ENCODE results near the gene SPG7. TPM values are rescaled to one million over a fixed set of nuclear protein-coding genes. Genes with fewer than 3 reads are reported as not detected.

The SPG7 gene
- total RNA-seq, 1 donor = 78.1 TPM

DNA sequence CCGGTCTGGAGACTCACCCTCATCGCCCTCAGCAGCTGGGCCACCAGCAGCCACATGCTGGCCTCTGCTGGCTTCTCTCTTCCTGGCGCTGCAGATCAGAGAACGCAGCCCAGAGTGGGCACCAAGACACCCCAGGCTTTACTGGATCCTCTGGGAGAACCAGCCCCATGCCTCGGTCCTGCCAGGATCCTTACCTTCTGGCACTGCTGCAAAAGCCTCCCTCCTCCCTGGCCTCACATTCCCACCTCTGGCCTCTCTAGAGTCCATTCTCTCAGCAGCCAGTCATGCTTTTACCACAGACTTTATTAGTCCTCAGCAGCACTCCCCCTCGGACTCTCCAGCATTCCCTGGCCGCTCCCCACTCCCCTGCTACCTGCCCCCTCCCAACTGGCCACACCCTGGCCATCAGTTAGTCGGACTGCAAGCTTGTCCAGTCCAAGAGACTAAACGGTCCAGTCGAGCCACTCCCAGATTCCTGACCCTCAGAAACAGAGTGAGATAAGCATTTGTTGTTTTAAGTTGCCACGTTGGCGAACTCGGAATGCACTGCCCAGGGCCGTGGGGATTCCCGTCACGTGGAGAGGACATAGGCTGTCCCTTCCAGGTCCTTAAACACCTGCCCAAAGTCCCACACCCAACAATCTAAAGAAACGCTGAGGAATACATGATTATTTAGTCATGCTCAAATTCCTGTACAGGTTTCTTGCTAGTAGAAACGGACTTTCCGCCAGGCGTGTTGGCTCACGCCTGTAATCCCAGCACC lies 5.9 kb upstream of the SPG7 start:
- TF ChIP-seq, protein P1, sequence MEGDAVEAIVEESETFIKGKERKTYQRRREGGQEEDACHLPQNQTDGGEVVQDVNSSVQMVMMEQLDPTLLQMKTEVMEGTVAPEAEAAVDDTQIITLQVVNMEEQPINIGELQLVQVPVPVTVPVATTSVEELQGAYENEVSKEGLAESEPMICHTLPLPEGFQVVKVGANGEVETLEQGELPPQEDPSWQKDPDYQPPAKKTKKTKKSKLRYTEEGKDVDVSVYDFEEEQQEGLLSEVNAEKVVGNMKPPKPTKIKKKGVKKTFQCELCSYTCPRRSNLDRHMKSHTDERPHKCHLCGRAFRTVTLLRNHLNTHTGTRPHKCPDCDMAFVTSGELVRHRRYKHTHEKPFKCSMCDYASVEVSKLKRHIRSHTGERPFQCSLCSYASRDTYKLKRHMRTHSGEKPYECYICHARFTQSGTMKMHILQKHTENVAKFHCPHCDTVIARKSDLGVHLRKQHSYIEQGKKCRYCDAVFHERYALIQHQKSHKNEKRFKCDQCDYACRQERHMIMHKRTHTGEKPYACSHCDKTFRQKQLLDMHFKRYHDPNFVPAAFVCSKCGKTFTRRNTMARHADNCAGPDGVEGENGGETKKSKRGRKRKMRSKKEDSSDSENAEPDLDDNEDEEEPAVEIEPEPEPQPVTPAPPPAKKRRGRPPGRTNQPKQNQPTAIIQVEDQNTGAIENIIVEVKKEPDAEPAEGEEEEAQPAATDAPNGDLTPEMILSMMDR (IDR thresholded peaks at IDR 0.05; ENCODE audit: insufficient read depth, low read length) = no peak
- H3K4me3 ChIP-seq (ENCODE audit: low read depth, low read length) = no peak overlapping the region
- DNase-seq (ENCODE audit: low read depth) = peak; percentile 70

DNA sequence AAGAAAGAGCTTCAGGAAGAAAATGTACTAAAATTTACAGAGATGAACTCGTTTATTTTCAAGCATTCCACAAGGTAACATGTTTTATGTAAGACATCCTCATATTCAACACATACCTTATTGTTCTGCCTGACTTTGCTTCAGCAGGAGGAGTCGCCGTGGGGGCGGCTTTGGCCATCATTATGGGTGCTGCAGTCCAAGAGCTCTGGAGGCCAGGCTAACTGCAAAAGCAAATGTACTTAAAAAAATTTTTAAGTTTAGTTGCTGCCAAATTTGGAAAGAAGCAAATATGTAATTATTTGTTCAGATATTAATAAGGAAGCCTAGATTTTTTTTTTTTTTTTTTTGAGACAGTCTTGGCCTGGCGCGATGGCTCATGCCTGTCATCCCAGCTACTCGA lies 4.1 kb upstream of the SPG7 start:
- no peak overlapping the region for H3K4me3 ChIP-seq (ENCODE audit: low read depth, low read length)
- TF ChIP-seq, protein P1 (IDR thresholded peaks at IDR 0.05; ENCODE audit: insufficient read depth, low read length) = no peak
- no peak for DNase-seq (ENCODE audit: low read depth)

DNA sequence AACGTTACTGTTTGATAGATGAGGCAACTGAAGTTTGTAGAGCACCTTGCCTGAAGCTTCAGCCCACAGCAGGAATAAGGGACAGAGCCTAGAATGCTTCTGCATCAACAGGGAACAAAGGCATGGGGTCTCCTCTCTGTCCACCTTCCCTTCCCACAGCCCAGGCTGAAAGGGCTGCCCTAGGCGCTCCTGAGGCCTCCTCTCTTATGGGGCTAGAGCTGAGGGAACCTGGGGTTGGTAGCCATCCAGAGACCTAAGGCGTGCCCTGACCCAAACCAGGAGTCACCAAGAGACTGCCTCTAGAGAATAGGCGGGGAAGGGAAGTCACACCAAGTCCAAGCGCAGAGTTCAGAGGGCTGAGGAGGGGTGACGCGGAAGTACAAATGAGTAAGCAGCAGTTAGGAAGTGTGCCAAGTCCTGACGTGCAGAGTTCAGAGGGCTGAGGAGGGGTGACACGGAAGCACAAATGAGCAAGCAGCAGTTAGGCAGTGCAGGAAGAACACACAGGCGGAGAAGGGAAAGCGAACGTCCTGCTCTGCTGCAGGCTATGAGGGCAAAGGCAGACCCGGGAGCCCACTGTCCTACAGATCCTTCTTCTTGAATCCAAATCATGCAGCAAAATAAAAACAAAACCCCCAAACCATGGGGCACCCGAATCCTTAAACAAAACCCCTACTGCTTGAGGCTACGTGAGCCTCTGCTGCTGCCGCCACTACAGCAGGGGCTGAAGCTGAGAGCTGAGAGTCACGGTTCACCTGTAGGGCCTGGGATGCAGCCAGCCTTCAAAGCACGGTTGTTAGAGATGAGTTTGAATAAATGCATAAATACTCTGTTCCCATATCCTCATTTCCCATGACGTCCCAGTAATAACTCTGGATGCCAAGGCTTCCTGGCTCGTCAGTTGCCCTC lies 2.7 kb upstream of the SPG7 start:
- peak; percentile 89 for DNase-seq (ENCODE audit: low read depth)
- H3K4me3 ChIP-seq (ENCODE audit: low read depth, low read length) = peak overlapping the region; percentile 9
- TF ChIP-seq, protein P1 (IDR thresholded peaks at IDR 0.05; ENCODE audit: insufficient read depth, low read length) = no peak

DNA sequence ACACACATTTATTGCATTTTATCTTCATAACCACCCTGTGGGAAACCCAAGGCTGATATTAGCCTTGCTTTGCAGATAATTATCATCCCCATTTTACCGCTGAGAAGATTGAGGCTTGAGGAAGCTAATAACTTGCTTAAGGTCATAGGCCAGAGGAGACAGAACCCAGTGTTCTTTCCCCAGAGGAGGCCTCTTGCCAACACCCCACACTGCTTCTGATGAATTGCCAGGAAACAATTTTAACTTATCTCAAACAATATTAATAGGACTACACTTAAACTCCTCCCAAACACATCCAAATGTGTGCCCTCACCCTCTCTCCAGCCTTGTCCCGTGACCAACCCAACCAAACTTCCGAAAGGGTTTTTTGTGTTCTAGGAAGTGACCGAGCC lies 2.1 kb upstream of the SPG7 start:
- no peak overlapping the region for H3K4me3 ChIP-seq (ENCODE audit: low read depth, low read length)
- peak; percentile 30 for DNase-seq (ENCODE audit: low read depth)
- TF ChIP-seq, protein P1 (IDR thresholded peaks at IDR 0.05; ENCODE audit: insufficient read depth, low read length) = no peak

DNA sequence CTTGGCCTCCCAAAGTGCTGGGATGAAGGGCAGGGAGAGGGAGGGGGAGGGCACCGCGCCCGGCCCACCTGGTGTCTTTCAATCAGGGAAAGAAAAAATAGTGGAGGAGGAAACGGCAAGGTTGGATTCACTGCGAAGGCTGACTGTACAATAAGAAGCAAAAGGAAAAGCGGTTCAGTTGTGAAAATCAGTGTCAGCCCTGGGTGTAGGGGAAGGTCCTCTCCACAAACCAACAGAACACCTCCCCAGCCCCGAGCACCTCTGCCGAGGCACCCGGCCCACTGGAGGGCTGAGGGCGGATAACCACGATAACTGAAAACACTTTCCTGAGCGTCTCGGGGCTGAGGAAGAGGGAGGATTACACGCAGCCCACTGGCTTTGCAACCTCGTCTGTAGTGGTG lies 1.4 kb upstream of the SPG7 start:
- TF ChIP-seq, protein P1 (IDR thresholded peaks at IDR 0.05; ENCODE audit: insufficient read depth, low read length) = no peak
- DNase-seq (ENCODE audit: low read depth) = no peak
- H3K4me3 ChIP-seq (ENCODE audit: low read depth, low read length) = peak overlapping the region; percentile 86

DNA sequence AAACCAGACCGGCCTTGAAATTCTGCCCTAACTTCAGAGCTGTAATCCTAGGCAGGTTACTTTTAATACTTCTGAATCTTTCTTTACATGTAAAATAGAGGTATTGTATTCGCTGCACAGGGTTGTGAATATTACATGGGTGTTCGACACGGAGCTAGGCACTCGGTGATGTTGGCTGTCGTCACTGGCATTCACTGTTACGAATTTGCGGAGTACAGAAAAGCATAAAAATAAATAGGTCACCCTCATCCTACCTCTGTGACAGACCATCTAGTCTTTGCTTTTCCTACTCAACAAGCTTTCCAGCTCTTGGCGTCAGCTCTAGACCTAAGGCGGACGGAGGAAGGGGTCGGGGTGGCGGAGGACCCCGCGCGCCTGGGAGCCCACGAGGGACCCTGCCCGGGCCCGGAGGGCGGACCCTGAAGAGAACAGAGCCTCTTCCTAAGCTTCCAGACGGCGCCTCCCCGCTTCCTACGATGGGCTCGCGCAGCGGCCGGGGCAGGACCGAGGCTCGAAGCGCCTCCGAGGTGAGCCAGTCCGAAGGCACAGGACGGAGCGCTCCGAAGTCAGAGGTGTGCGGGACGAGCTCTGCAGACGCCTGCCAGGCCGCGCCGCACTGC lies 879 bp upstream of the SPG7 start:
- H3K4me3 ChIP-seq (ENCODE audit: low read depth, low read length) = peak overlapping the region; percentile 86
- TF ChIP-seq, protein P1 (IDR thresholded peaks at IDR 0.05; ENCODE audit: insufficient read depth, low read length) = no peak
- no peak for DNase-seq (ENCODE audit: low read depth)
